HL-60 (cell line): ENCODE data around the gene ABCC1.

Experiments used
- GABPA ChIP-seq: IDR thresholded peaks from 2 replicates; pipeline ENCODE4 v1.6.1; 2012; ENCODE audit warnings: low read depth
- POLR2AphosphoS5 ChIP-seq: IDR thresholded peaks from 2 replicates; pipeline ENCODE4 v1.6.1; 2012; ENCODE audit warnings: low read depth
- SPI1 ChIP-seq: IDR thresholded peaks from 2 replicates; pipeline ENCODE4 v1.6.1; 2012; ENCODE audit warnings: low read depth, mild to moderate bottlenecking, borderline replicate concordance
- TF ChIP-seq, protein P1 (sequence below): IDR thresholded peaks from 2 replicates; pipeline ENCODE4 v1.6.1; 2012; ENCODE audit warnings: low read depth; ENCODE audit not compliant: insufficient replicate concordance
- TF ChIP-seq, protein P2 (sequence below): IDR thresholded peaks from one replicate; pipeline ENCODE4 v1.5.1; 2011; ENCODE audit warnings: low read length, control low read depth, inconsistent platforms; ENCODE audit not compliant: insufficient read depth

DNA sequence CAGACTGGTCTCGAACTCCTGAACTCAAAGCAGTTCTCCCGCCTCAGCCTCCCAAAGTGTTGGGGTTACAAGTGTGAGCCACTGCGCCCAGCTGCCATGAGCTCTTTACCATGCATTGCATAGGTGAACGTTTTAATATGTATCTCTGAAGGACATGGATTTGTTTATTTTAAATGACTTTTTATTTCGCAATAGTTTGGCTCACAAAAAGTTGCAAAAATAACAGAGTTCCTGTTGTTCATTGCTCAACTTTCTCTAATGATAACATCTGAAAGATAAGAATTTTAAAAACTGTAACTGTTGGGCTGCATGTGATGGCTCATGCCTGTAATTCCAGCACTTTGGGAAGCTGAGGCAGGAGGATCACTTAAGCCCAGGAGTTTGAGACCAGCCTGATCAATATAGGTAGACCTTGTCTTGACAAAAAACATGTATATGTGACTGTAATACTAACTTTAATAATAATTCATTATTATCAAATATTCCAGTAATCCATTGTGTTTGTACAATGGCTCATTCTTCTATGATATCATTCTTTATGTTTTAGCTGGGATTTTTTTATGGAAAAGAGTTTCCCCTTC, 80.1 kb downstream of the ABCC1 start:
- TF ChIP-seq, protein P1, sequence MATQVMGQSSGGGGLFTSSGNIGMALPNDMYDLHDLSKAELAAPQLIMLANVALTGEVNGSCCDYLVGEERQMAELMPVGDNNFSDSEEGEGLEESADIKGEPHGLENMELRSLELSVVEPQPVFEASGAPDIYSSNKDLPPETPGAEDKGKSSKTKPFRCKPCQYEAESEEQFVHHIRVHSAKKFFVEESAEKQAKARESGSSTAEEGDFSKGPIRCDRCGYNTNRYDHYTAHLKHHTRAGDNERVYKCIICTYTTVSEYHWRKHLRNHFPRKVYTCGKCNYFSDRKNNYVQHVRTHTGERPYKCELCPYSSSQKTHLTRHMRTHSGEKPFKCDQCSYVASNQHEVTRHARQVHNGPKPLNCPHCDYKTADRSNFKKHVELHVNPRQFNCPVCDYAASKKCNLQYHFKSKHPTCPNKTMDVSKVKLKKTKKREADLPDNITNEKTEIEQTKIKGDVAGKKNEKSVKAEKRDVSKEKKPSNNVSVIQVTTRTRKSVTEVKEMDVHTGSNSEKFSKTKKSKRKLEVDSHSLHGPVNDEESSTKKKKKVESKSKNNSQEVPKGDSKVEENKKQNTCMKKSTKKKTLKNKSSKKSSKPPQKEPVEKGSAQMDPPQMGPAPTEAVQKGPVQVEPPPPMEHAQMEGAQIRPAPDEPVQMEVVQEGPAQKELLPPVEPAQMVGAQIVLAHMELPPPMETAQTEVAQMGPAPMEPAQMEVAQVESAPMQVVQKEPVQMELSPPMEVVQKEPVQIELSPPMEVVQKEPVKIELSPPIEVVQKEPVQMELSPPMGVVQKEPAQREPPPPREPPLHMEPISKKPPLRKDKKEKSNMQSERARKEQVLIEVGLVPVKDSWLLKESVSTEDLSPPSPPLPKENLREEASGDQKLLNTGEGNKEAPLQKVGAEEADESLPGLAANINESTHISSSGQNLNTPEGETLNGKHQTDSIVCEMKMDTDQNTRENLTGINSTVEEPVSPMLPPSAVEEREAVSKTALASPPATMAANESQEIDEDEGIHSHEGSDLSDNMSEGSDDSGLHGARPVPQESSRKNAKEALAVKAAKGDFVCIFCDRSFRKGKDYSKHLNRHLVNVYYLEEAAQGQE, result no peak
- TF ChIP-seq, protein P2, sequence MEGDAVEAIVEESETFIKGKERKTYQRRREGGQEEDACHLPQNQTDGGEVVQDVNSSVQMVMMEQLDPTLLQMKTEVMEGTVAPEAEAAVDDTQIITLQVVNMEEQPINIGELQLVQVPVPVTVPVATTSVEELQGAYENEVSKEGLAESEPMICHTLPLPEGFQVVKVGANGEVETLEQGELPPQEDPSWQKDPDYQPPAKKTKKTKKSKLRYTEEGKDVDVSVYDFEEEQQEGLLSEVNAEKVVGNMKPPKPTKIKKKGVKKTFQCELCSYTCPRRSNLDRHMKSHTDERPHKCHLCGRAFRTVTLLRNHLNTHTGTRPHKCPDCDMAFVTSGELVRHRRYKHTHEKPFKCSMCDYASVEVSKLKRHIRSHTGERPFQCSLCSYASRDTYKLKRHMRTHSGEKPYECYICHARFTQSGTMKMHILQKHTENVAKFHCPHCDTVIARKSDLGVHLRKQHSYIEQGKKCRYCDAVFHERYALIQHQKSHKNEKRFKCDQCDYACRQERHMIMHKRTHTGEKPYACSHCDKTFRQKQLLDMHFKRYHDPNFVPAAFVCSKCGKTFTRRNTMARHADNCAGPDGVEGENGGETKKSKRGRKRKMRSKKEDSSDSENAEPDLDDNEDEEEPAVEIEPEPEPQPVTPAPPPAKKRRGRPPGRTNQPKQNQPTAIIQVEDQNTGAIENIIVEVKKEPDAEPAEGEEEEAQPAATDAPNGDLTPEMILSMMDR, result no peak
- TF ChIP-seq SPI1, result no peak
- TF ChIP-seq POLR2AphosphoS5, result no peak
- TF ChIP-seq GABPA, result no peak
